Suprapubic skin (tissue), 4 donors: Measurements from ENCODE around the gene METRNL.

Source experiments
- POLR2A ChIP-seq, 2 donors: fragments of 450-650 bp; IDR thresholded peaks; one replicate each; pipeline ENCODE4 v1.6.1; 2017; ENCODE audit warnings: antibody characterized with exemption in 2 of 2, mild to moderate bottlenecking in 2 of 2, moderate library complexity in 2 of 2
- POLR2AphosphoS5 ChIP-seq, 3 donors: sonication (generic); formaldehyde crosslinking; IDR thresholded peaks; one replicate each; pipeline ENCODE4 v1.6.1; 2017; ENCODE audit warnings: antibody characterized with exemption in 3 of 3
- TF ChIP-seq, protein P1 (sequence below), 2 donors: fragments of 200-600 bp in 1 of 2; fragments of 450-650 bp in 1 of 2; sonication (generic) in 1 of 2; IDR thresholded peaks; one replicate each; pipeline ENCODE4 v1.5.1; 2016 to 2019; ENCODE audit warnings: antibody characterized with exemption in 2 of 2, mild to moderate bottlenecking in 1 of 2, moderate library complexity in 1 of 2

DNA sequence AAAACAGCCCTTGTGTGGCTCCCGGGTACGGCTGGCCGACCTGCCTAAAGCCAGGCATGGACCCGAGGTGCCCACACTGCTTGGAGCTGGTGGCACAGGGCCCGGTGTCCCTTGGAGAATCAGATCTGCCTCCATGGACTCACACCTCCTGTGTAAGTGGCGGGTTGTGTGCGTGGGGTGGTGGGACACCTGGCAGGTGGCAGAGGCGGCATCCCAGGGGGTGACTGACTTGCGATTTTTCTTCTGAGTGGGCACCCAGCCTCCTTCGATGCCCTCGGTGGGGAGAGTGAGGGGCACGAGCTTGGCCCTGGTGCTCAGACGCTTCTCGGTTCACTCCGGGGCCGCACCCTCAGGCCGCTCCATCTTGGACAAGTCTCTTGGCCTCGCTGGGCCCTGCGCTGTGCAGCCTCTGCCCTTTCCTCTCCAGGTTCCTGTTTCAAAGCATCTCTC lies 35.8 kb downstream of the METRNL start:
- TF ChIP-seq POLR2A (IDR thresholded peaks at IDR 0.05) = no peak
- TF ChIP-seq, protein P1, sequence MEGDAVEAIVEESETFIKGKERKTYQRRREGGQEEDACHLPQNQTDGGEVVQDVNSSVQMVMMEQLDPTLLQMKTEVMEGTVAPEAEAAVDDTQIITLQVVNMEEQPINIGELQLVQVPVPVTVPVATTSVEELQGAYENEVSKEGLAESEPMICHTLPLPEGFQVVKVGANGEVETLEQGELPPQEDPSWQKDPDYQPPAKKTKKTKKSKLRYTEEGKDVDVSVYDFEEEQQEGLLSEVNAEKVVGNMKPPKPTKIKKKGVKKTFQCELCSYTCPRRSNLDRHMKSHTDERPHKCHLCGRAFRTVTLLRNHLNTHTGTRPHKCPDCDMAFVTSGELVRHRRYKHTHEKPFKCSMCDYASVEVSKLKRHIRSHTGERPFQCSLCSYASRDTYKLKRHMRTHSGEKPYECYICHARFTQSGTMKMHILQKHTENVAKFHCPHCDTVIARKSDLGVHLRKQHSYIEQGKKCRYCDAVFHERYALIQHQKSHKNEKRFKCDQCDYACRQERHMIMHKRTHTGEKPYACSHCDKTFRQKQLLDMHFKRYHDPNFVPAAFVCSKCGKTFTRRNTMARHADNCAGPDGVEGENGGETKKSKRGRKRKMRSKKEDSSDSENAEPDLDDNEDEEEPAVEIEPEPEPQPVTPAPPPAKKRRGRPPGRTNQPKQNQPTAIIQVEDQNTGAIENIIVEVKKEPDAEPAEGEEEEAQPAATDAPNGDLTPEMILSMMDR (IDR thresholded peaks at IDR 0.05) = no peak
- no peak for TF ChIP-seq POLR2AphosphoS5 (IDR thresholded peaks at IDR 0.05)
